NCI-H187 (cell line): ENCODE results near the gene TLR1.
A peak's percentile ranks its signal among the peaks of the same experiment; 100 is the strongest.
"Not testable (repeated sequence)": the region's sequence is repeated elsewhere in the genome, so short reads cannot be mapped to it uniquely, and the experiment has no call there.

Experiments used
- DNase-seq, 2 experiments: peaks; one replicate each; lab custom pipeline; 2025; lab: John Stamatoyannopoulos, UW

TLR1 gene, protein sequence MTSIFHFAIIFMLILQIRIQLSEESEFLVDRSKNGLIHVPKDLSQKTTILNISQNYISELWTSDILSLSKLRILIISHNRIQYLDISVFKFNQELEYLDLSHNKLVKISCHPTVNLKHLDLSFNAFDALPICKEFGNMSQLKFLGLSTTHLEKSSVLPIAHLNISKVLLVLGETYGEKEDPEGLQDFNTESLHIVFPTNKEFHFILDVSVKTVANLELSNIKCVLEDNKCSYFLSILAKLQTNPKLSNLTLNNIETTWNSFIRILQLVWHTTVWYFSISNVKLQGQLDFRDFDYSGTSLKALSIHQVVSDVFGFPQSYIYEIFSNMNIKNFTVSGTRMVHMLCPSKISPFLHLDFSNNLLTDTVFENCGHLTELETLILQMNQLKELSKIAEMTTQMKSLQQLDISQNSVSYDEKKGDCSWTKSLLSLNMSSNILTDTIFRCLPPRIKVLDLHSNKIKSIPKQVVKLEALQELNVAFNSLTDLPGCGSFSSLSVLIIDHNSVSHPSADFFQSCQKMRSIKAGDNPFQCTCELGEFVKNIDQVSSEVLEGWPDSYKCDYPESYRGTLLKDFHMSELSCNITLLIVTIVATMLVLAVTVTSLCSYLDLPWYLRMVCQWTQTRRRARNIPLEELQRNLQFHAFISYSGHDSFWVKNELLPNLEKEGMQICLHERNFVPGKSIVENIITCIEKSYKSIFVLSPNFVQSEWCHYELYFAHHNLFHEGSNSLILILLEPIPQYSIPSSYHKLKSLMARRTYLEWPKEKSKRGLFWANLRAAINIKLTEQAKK

DNA sequence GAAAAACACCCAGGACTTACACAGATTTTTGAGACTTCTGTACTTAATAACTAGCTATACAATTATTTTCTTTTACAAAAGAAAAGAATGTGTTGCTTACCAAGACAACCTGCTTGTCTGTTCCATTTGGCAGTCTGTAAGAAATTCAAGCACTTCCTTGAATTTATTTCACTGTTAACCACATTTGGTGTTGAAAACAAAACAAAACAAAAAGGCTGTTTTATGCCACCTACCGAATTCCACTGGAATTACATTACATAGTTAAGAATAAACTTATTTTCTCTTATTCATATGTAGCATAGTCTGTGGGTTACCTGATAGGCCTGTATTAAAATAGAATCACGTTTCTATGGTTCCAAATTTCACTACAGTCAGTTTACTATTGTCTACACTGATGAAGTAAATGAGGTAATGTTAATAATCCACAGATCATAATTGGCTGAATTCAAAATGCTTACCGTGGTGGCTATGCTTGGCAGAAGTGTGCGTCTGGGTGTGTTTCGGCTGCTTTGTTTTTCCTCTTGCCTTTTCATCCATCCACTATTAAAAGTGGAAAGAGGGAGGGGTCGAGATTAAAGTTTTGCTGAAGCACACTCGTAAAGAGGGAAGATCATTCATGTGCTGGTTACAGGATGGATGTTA, at the start of gene TLR1:
Gene TLR1, minus strand, starts transcription at position 138 of the 642 bp plus-strand sequence. CDS start 5,960 bp downstream, outside the sequence.
- no peak for DNase-seq

DNA sequence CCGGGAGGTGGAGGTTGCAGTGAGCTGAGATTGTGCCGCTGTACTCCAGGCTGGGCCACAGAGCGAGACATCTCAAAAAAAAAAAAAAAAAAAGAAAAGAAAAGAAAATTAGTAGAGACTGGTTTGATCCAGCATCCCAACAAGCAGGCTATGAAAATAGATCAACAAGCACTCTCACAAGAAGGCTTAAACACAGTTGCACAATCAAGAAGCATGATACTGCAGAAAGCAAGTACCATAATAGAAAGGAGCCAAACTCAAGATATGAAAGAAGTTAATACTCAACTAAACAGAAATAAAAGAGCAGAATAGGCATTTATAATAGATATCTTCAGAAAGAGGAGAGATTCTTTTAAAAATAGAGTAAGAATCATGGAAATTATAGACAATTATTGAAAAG, 41.4 kb upstream of the TLR1 start:
- no peak for DNase-seq

DNA sequence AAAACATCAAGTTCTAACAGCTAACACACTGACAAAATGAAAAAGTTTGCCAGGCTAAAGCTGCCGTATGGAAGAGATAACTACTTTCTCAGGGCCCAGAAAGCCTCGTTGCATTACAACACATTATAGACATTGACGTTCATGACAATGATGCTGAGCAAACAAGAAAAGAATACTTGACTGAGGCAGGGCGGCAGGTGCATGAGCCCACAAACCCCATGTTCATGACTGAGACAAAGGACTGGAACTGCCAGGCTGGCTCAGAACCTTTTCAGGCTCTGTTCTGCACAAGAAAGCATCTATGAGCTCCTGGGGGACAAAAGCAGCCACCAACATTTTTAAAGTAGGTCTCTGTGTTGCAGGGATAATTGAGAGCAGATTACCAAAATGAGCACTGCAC, 38.4 kb upstream of the TLR1 start:
- DNase-seq, result peak; percentile 76 to 79

DNA sequence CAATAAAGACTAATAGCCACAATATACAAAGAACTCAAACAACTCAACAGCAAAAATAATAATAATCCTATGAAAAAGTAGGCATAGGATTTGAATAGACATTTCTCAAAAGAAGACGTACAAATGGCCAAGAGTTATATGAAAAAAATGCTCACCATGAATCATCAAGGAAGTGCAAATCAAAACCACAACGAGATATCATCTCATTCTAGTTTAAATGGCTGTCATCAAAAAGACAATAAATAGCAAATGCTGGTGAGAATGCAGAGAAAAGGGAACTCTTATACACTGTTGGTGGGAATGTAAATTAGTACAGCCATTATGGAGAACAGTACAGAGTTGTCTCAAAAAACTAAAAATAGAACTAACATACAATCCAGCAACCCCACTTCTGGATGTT, 33.3 kb upstream of the TLR1 start:
- no peak for DNase-seq

DNA sequence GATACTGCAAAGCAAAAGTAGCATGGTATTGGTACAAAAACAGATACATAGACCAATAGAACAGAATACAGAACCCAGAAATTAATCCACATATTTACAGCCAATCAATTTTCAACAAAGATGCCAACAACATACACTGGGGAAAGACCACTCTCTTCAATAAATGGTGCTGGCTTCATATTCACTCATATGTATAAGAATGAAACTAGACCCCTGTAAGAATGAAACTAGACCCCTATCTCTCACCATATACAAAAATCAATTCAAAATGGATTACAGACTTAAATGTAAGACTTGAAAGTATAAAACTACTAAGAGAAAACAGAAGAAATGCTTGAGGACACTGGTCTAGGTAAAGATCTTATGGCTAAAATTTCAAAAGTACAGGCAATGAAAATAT, 32.7 kb upstream of the TLR1 start:
- no peak for DNase-seq

DNA sequence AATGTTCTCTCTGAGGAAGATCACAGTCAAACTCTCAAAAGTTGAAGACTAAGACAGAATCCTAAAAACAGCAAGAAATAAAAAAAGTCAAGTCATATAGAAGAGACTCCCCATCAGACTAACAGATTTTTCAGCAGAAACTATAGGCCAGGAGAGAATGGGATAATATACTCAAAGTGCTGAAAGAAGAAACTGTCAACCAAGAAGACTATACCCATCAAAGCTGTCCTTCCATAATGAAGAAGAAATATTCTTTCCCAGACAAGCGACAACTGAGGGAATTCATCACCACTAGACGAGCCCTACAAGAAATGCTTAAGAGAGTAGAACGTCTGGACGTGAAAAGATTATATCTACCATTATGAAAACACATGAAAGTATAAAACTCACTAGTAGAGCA, 30.0 kb upstream of the TLR1 start:
- no peak for DNase-seq

DNA sequence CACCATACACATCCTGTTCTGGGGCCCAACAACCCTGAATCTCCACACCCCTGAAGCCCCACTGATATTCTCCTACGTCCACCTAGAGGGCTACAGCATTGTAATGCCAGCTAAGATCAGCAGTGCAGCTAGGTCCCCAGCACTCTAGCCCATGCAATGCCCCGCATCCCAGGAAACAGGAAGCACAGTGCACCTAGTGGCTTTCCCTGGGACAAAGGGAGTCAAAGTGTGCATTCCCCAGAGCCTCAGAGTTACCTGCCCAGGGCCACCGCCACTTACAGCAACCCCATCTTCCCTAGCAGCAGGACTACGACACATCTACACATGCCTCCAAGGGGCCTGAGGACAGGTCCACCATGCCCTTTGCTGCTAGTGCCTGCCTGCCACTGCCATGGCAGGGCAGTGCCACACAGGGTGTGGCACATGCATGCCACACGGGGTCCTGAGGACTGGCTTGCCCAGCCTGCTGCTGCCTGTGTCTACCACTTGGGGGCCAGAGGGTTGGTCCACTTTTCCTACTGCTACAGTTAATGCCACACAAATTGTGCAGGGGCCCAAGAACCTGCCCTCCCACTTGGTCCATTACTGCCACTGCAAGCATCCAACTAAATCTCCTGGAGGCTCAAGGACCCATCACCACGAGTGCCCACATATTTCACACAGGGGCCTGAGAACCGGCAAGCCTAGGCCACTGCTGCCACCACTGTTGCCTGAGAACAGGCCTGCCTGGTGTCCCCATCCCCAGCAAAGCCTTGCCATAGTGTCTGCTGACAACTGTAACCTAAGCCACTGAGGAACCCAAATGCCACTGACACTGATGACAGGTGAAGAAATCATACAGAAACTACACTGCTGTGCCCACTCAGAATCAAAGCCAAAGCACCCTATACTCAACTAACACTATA, 28.3 kb upstream of the TLR1 start:
- DNase-seq, result no peak

DNA sequence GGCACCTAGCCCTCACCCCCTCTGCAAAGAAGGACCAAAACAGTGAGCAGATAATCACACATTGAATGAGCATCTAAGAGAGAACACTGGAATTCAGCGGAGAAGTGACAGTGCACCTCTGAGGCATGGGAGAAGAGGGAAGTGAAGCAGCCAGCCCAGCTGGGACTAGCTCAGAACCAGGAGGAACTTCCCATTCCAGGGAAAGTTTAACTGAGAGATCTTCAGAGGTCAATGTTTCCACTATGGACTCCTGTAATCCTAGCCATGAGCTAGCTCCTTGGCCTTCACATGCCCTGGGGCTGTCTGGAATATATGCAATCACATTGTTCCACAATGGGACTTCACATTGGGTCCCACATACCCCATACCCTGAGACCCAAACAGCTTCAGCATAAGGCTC, 27.6 kb upstream of the TLR1 start:
- no peak for DNase-seq

DNA sequence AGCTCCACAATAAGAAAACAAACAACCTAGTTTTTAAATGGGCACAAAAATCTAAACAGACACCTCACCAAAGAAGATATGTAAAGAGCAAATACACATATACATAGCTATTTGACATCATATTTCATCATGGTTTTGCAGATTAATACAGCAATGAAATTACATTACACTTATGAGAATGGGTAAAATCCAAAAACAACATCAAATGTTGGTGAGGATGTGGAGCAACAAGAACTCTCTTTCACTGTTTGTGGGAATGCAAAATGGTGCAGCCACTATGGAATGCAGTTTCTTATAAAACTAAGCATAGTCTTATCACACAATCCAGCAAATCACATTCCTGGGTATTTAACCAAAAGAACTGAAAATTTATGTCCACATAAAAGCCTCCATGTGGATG, 27.1 kb upstream of the TLR1 start:
- no peak for DNase-seq

DNA sequence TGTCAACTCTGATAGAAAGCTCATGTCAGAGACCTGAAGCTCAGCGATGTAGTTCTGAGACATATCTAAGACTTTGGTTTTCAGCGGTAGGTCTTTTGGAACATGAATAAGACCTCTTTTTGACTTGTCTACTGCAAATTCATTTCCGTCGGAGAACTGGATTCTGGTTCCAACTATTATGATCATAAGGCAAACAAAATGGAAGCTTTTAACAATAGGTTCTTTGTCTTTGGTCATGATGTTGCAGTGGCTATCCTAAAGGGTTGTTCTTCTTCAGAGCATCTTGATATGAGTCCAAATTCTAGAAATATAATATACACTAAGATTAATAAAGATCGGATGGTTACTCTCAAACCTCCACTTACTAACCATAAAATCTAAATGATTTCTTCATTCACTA, 24.6 kb upstream of the TLR1 start:
- no peak for DNase-seq

DNA sequence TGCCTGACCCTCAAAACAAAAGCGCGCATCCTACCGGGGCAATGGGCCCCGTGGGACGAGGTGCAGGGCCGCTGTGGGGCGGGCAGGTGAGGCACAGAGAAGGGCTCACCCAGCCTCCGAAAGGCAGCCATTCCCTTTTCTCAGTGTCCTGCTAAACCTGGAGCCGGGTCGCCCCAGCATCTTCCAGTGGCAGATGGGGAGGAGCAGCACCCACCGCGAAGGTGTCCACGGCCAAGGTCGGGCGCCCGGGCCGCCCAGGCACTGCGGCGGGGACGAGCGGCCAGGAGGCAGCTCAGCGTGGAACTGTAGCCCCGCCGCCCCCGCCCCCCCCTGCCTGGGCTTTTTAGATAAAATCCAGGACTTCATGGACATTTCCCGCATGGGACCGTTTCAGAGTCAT, 19.2 kb upstream of the TLR1 start:
- DNase-seq, result no peak

DNA sequence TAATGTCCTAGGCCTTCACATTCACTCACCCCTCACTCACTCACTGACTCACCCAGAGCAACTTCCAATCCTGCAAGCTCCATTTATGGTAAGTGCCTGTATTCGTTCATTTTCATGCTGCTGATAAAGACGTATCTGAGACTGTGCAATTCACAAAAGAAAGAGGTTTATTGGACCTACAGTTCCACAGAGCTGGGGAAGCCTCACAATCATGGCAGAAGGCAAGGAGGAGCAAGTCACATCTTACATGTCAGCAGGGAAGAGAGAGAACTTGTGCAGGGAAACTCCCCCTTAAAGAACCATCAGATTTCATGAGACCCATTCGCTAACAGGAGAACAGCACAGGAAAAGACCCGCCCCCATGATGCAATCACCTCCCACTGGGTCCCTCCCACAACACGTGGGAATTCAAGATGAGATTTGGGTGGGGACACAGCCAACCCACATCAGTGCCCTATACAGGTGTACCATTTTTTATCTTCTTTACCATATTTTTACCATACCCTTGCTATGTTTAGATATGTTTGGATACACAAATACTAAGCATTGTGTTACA, 18.2 kb upstream of the TLR1 start:
- DNase-seq, result no peak

DNA sequence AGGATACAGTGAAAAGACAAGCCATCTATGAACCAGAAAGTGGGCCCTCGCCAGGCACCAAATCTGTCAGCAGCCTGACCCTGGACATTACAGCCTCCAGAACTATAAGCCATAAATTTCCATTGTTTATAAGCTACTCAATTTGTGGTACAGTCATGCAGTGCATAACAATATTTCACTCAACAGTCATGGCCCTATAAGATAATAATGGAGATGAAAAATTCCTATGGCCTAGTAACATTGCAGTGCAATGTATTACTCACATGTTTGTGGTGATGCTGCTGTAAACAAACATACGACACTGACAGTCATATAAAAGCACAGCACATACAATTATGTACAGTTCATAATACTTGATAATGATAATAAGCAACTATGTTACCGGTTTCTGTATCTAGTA, 17.1 kb upstream of the TLR1 start:
- no peak for DNase-seq

DNA sequence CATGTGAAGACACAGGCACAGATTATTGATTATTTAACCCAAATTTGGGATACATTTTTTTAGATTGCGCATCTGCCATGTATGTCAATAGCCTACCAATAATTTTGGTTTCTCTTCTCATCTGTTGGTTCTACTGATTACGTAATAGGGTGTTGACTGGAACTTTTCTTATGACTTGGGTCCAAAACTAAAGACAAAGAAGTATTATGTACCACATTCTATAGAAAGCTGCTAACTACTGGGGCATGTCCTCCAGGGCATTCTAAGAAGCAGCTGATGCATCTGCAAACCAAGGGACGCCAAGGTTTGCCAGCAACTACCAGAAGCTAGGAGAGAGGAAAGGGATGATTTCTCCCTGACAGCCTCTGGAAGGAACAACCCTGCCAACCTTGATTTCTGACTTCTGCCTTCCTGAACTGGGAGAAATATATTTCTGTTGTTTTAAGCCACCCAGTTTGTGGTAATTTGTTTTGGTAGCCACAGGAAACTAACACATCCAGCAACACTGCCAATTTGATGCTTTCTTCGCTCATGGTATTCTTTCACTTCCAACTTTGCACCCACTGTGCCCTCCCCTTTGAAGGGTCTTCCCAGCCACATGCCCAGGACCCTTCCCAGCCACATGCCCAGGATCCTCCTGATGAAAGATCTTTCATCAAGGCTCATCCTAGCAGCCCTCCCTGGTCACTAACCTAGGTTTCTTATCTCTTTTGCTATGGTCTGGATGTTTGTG, 15.9 kb upstream of the TLR1 start:
- DNase-seq, result no peak

DNA sequence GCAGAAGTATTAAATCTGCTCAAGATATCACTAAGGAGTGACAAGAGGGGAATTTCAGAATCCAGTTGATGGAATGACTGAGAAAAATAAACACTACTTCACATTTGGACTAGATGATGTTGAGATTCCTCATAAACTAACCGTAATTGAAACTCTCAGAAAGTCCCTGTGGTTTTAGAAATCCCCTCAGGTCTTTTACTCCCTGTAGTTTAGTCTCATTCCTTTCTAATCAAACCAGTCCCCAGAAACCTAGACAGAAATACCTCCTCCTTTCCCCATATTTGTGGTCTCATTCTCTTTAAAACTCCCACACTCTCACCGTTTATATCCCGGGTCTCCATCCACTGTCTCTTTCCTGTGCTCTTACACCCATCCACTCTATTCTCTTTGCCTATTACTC, 15.0 kb upstream of the TLR1 start:
- DNase-seq, result no peak

DNA sequence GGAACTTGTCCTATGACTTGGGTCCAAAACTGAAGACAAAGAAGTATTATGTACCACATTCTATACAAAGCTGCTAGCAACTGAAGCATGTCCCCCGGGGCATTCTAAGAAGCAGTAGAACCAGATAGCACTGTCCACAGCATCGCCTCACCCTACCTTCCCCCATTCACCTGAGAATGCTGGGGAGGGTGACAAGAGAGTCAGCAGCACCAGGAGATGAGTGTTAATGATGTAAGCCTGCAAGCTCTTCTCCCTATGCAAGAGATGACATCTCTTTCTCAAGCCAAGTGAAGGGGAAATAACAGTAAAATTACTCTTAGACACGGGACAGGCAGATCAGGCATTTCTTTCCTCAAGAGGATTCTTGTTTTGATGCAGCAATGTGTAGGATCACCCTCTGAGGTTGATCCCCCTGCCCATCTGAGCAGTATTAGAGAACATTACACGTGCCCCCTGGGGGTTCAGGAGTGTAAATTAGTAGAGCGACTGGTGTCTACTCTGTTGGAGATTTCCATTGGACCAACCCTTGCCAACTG, 13.9 kb upstream of the TLR1 start:
- DNase-seq, result no peak

DNA sequence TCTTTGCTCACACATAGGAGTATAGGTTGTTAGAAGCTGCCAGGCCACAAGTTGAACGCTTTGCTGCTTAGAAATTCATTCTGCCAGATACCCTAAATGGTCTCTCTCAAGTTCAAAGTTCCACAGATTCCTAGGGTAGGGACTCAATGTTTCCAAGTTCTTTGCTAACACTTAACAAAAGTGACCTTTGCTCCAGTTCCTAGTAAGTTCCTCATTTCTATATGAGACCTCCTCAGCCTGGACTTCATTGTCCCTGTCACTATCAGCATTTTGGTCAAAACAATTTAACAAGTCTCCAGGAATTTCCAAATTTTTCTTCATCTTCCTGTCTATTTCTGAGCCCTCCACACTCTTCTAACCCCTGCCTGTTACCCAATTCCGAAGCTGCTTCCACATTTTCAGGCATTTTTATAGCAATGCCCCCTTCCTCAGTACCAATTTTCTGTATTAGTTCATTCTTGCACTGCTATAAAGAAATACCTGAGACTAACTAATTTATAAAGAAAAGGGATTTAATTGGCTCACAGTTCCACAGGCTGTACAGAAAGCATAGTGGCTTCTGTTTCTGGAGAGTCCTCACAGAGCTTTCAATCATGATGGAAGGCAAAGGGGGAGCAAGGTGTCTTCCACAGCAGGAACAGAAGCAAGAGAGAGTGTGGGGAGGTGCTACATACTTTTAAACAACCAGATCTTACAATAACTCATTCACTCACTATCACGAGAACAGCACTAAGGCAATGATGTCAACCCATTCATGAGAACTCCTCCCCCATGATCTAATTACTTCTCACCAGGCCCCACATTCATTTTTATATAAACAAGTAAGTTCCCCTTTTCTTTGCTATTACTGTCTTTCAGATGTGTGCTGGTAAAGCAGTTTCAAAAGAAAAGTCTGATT, 11.5 kb upstream of the TLR1 start:
- DNase-seq, result no peak

DNA sequence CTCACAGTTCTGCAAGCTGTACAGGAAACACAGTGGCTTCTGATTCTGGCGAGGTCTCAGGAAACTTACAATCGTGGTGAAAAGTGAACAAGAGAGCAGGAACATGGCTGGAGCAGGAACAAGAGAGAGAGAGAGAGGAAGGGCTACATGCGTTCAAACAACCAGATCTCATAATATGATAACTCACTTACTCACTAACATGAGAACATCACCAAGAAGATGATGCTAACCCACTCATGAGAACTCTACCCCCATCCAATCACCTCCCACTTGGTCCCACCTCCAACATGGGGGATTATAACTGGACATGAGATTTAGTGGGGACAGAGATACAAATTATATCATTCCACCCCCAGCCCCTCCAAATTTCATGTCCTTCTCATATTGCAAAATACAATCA, 9.8 kb upstream of the TLR1 start:
- no peak for DNase-seq

DNA sequence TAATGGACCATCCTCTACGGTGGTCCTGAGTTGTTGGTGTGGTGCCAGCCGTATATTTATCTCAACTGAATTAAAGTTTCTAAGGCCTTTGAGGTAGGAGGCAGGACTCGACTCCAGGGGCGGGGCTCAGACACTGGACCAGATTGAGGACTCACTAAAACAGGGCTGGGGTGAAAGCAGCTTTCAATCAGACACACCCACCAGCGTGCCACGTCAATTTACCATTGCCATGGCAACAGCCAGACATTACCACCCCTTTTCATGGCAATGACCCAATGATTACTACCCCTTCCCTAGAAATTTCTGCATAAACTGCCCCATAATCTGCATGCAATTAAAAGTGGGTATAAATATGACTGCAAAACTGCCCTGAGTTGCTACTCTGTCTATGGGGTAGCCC, 6.7 kb upstream of the TLR1 start:
- no peak for DNase-seq

DNA sequence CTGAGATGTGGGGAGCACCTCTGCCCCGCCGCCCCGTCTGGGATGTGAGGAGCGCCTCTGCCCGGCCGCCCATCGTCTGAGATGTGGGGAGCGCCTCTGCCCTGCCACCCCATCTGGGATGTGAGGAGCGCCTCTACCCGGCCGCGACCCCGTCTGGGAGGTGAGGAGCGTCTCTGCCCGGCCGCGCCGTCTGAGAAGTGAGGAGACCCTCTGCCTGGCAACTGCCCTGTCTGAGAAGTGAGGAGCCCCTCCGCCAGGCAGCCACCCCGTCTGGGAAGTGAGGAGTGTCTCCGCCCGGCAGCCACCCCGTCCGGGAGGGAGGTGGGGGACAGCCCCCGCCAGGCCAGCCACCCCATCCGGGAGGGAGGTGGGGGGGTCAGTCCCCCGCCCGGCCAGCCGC, 2.9 kb upstream of the TLR1 start:
- DNase-seq, result not testable (repeated sequence)
